ENCODE measurements around the gene POU6F1.

The POU6F1 gene

GRCh38 chr12:51174501-51174900 is 43.4 kb downstream of the POU6F1 start:
- Histone ChIP-seq H3K27me3 (ENCODE audit: low read depth, low read length) (no peaks in the 10 kb centered on the region), H3K9me3 (ENCODE audit: insufficient read depth, low read length) (no peaks in the 10 kb centered on the region), H3K79me2 (ENCODE audit: low read length) (peaks cover 34% of the 10 kb centered on the region), H3K9ac (ENCODE audit: low read length) (no peak overlapping the region), H2AFZ (ENCODE audit: low read depth, low read length) (no peak overlapping the region), H3K4me2 (ENCODE audit: low read length) (no peak overlapping the region), H3K27ac (ENCODE audit: low read length) (no peak overlapping the region), H3K36me3 (replicated peaks; ENCODE audit: low read depth, low read length) (peaks cover 5% of the 10 kb centered on the region), H4K20me1 (ENCODE audit: insufficient read depth, low read length) (no peaks in the 10 kb centered on the region), H3K4me3 (ENCODE audit: low read length) (no peak overlapping the region), H3K4me1 (ENCODE audit: low read length) (peaks cover 9% of the 10 kb centered on the region)
- TF ChIP-seq EZH2phosphoT487 (IDR thresholded peaks at IDR 0.05; ENCODE audit: low read depth) (no peak), CTCF (IDR thresholded peaks at IDR 0.05; ENCODE audit: low read depth, low read length) (no peak)

GRCh38 chr12:51172515-51173431 is 45.1 kb downstream of the POU6F1 start, which contains the start of gene TFCP2:
TFCP2 (minus strand) TSS chr12:51173135; CDS start chr12:51172422, 713 bp downstream.
- no peaks in the 10 kb centered on the region for H3K9me3 ChIP-seq (ENCODE audit: insufficient read depth, low read length)
- H3K4me2 ChIP-seq (ENCODE audit: low read length): peak within 1 kb of the TSS; percentile 93

GRCh38 chr12:51171884-51172514 is 45.9 kb downstream of the POU6F1 start:
- Histone ChIP-seq H3K36me3 (replicated peaks; ENCODE audit: low read depth, low read length) (peaks cover 5% of the 10 kb centered on the region), H3K4me3 (ENCODE audit: low read length) (peak overlapping the region; percentile 92), H3K4me2 (ENCODE audit: low read length) (peak overlapping the region; percentile 93), H3K79me2 (ENCODE audit: low read length) (peaks cover 57% of the 10 kb centered on the region), H3K4me1 (ENCODE audit: low read length) (peaks cover 9% of the 10 kb centered on the region), H3K27me3 (ENCODE audit: low read depth, low read length) (no peaks in the 10 kb centered on the region), H2AFZ (ENCODE audit: low read depth, low read length) (no peak overlapping the region), H3K9ac (ENCODE audit: low read length) (peak overlapping the region; percentile 83), H3K9me3 (ENCODE audit: insufficient read depth, low read length) (no peaks in the 10 kb centered on the region), H4K20me1 (ENCODE audit: insufficient read depth, low read length) (no peaks in the 10 kb centered on the region), H3K27ac (ENCODE audit: low read length) (peak overlapping the region; percentile 68)
- TF ChIP-seq CTCF (IDR thresholded peaks at IDR 0.05; ENCODE audit: low read depth, low read length): no peak
- TF ChIP-seq EZH2phosphoT487 (IDR thresholded peaks at IDR 0.05; ENCODE audit: low read depth): no peak

More at GRCh38 chr12:51172515-51173431, 45.1 kb downstream of the POU6F1 start, which contains the start of gene TFCP2:
- no peaks in the 10 kb centered on the region for H3K27me3 ChIP-seq (ENCODE audit: low read depth, low read length)
- TF ChIP-seq CTCF (IDR thresholded peaks at IDR 0.05; ENCODE audit: low read depth, low read length) (no peak), EZH2phosphoT487 (IDR thresholded peaks at IDR 0.05; ENCODE audit: low read depth) (no peak)
- H3K36me3 ChIP-seq (replicated peaks; ENCODE audit: low read depth, low read length): peaks cover 5% of the 10 kb centered on the region
- H3K9ac ChIP-seq (ENCODE audit: low read length): peak within 1 kb of the TSS; percentile 83
- H3K79me2 ChIP-seq (ENCODE audit: low read length): peaks cover 50% of the 10 kb centered on the region
- H4K20me1 ChIP-seq (ENCODE audit: insufficient read depth, low read length): no peaks in the 10 kb centered on the region
- H3K4me1 ChIP-seq (ENCODE audit: low read length): peaks cover 9% of the 10 kb centered on the region
- peak within 1 kb of the TSS; percentile 98 for H2AFZ ChIP-seq (ENCODE audit: low read depth, low read length)
- peak within 1 kb of the TSS; percentile 68 for H3K27ac ChIP-seq (ENCODE audit: low read length)
- peak within 1 kb of the TSS; percentile 92 for H3K4me3 ChIP-seq (ENCODE audit: low read length)

GRCh38 chr12:51163795-51164194 is 54.1 kb downstream of the POU6F1 start:
- H4K20me1 ChIP-seq (ENCODE audit: insufficient read depth, low read length): peaks cover 15% of the 10 kb centered on the region; the same call in 1 of the 2 replicates
- no peak overlapping the region for H3K27ac ChIP-seq (ENCODE audit: low read length)
- H3K4me3 ChIP-seq (ENCODE audit: low read length): no peak overlapping the region
- no peak overlapping the region for H2AFZ ChIP-seq (ENCODE audit: low read depth, low read length)
- H3K9me3 ChIP-seq (ENCODE audit: insufficient read depth, low read length): no peaks in the 10 kb centered on the region
- no peaks in the 10 kb centered on the region for H3K27me3 ChIP-seq (ENCODE audit: low read depth, low read length)
- H3K79me2 ChIP-seq (ENCODE audit: low read length): peaks cover 81% of the 10 kb centered on the region
- H3K4me2 ChIP-seq (ENCODE audit: low read length): no peak overlapping the region
- no peaks in the 10 kb centered on the region for H3K4me1 ChIP-seq (ENCODE audit: low read length)
- no peak overlapping the region for H3K9ac ChIP-seq (ENCODE audit: low read length)
- TF ChIP-seq CTCF (IDR thresholded peaks at IDR 0.05; ENCODE audit: low read depth, low read length): no peak
- TF ChIP-seq EZH2phosphoT487 (IDR thresholded peaks at IDR 0.05; ENCODE audit: low read depth): no peak
- no peaks in the 10 kb centered on the region for H3K36me3 ChIP-seq (replicated peaks; ENCODE audit: low read depth, low read length)
